UCSD-AML1 (cell line): ENCODE results near the gene DNAAF8.

ENCODE experiments used
- DNase-seq: peaks from one replicate; lab custom pipeline; 2025; ENCODE audit not compliant: unreplicated experiment; lab: John Stamatoyannopoulos, UW

Gene DNAAF8

DNA sequence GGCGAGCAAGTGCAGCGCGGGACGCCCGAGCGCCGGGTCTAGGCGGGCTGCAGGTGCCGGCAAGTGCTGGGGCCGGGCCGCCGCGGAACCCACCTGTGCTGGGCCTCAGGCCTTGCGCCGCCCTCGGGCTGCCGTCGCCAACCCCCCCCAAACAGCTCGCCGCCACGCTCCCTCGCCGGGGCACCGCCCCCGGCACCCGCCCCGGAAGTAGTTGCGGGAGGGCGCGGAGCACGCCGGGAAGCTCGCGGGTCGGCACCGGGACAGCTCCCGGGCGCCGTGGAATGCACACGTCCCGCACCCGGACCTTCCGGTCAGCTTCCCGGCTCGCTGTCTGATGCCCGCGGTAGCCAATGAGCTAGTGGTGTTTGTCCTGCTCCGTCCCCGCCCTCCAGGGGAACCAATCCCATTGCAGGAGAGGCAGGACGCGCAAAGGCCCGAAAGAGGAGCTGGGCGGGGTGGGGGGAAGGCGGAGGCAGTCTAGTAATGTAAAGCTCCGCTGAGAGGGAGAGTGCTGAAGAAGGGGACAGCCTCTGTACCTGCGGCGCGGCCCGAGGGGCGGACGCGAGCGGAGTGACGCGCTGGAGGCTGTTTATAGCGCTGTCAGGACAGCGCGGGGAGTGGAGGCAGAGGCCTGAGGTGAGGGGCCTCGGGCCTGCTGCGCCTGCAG, at the start of gene DNAAF8, which contains the start of gene ANKS3:
DNAAF8 (plus strand) TSS at position 475 of the 667 bp plus-strand sequence. CDS start 1,978 bp downstream, outside the sequence.
ANKS3 (minus strand) TSS at position 209 of the 667 bp plus-strand sequence. CDS start 4,122 bp downstream, outside the sequence.
- DNase-seq: peak; percentile 90

DNA sequence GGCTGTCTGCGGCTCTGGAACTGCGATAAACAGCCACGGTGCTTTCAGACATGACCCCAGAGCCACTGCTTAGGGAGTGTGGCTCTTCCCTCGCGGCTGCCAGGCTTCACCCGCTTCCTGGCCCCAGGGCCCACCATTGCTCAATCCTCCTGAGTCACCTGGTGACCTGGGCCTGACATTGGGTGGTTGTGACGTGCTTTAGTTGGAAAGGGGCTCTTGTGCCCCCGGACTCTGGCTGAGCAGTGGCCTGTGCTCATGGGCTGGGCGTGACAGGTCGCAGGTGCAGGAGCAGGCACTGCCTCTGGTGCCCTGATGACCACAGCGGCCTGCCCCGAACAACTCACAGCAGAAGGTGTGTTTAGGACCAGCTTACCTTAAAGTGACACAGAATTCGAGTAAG, 49.6 kb upstream of the DNAAF8 start:
- DNase-seq: no peak

- DNase-seq: no peak
These were observed 49.0 kb upstream of the DNAAF8 start for GRCh38 chr16:4685292-4685691.

GRCh38 chr16:4685776-4686496, 48.4 kb upstream of the DNAAF8 start:
- DNase-seq: no peak

- DNase-seq: no peak
These were observed 47.7 kb upstream of the DNAAF8 start for GRCh38 chr16:4686497-4687210.

- no peak for DNase-seq
These were observed 46.9 kb upstream of the DNAAF8 start for GRCh38 chr16:4687416-4687815.

DNA sequence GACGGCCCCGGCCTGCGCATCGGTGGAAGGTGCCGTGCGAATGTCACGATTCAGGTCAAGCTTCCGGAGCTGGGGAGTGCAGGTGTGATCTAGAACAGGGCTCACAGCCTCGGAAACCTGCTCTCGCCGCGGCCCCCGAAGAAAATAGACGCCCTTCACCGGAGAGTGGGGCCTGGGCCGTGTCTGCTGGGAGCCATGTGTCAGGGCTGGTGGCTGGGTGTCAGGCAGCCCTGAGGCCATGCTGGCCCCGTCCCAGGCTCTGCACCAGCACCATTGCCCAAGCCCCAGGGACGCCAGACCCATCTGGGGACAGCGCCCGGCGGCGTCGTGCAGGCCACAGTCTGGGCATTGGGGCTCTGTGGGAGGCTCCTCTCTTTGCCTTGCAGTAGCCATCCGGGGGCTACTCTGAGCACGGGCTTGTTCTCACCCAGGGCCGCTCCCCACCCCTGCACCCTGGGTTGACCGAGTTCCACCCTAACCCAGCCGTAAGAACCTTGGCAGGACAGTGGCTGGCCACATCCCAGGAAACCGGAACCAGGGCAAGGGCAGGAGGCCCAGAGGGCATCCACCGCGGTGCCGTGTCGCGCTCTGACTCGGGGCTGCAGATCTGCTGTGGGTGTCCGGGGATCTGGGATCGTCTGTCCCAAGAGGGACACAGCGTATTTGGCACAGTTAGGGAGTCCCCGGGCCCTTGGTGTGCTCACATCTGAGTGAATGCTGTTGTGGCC, 46.2 kb upstream of the DNAAF8 start:
- DNase-seq: no peak

- DNase-seq: no peak
These were observed 45.7 kb upstream of the DNAAF8 start for GRCh38 chr16:4688674-4689045.

GRCh38 chr16:4689091-4689671, 45.2 kb upstream of the DNAAF8 start:
- no peak for DNase-seq

DNA sequence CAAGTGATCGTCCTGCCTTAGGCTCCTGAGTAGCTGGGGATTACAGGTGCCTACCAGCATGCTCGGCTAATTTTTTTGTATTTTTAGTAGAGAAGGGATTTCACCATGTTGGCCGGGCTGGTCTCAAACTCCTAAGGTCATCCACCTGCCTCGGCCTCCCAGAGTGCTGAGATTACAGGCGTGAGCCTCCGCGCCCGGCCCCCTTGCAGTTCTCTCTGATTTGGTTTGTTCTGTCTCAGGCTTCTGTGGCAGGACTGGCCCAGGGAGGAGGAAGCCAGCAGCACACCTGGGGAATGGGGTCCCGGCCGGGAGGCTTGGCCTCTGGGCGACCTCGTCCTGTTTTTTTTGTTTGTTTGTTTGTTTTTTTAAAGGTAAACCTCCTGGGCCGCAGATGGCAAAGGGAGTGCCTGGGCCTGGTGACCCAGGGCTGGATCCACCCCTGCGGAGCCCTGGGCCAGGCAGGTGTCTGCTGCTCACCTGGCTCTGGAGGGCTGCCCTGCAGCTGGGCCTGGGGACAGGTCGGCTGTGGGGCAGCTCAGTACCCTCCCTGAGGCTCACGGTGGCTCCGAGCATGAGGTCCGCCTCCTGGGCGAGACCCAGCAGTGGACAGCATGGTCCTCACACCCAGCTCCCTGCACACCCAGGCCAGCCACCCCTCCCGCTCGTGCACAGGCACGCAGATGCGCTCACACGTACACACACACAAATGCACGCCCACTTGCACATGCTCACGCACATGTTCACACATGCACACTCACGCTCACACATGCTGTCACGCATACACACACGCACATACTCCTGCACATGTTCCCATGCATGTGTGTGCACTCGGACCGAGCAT, 44.3 kb upstream of the DNAAF8 start:
- DNase-seq: no peak

GRCh38 chr16:4690946-4691665, 43.2 kb upstream of the DNAAF8 start:
- DNase-seq: peak; percentile 59

- DNase-seq: no peak
These were observed 42.5 kb upstream of the DNAAF8 start for GRCh38 chr16:4691666-4692412.

- no peak for DNase-seq
These were observed 41.7 kb upstream of the DNAAF8 start for GRCh38 chr16:4692460-4693295.

GRCh38 chr16:4693296-4693955, 40.9 kb upstream of the DNAAF8 start, which contains the start of gene NUDT16L1:
Gene NUDT16L1 (plus strand): TSS chr16:4693562. CDS start chr16:4693727, 165 bp downstream.
- peak; percentile 98 for DNase-seq

- peak; percentile 47 for DNase-seq
These were observed 40.2 kb upstream of the DNAAF8 start for GRCh38 chr16:4693956-4694641.

DNA sequence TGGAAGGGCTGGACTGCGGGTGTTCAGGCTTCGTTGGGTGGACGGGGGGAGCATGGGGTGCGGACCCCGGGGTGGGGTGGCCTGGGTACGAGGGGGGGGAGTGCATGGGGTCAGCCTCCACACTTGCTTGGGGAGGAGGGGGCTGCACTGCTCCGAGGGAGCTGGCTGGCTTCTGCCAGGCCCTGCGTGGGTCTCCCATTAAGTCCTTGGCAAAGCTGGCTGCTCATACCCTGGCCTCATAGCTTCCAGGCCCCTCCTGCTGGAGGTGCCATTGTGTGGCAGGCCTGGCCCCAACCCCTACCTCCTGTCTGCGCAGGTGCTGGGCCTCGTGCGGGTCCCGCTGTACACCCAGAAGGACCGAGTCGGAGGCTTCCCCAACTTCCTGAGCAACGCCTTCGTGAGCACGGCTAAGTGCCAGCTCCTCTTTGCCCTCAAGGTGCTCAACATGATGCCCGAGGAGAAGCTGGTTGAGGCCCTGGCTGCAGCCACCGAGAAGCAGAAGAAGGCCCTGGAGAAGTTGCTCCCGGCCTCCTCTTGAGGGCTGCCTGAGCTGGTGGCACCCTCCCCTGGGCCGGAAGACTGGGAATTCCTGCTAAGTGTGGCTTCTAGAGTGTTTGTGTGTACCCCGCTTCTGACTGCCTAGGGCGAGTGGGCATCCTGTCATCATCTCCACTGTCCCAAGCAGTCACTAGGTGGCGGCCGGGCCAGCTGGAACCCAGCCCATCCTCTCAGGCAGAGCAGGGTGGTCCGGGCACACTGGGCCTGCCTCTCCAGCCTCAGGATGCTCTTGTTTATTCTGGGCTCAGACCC, 39.5 kb upstream of the DNAAF8 start:
- DNase-seq: no peak
